ENCODE results near the gene MBTPS2. TPM values are rescaled to one million over a fixed set of nuclear protein-coding genes. Genes with fewer than 3 reads are reported as not detected.
"Not testable (repeated sequence)": the region's sequence is repeated elsewhere in the genome, so short reads cannot be mapped to it uniquely, and the experiment has no call there.

MBTPS2 gene
- total RNA-seq, 1 donor from 2014 or later, result 11.9 TPM

DNA sequence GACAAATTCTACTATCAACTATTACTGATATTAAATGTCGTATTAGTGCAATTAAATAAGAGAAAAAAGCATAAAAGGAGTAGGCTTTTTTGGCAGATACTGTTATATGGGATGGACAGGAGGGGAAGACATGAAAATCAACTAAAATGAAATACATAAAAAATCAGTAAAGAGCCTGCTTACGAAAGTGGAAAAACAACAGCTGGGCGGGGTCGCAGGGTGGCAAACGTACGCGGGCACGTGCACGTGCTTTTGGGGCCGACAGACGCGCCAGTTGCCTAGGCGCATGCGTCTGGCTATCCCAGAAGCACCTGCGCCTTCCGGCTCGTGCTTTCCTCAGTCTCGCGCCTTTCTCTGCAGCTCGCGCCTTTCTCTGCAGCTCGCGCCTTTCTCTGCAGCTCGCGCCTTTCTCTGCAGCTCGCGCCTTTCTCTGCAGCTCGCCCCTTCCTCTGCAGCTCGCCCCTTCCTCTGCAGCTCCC, 16.6 kb downstream of the MBTPS2 start, which contains the start of gene YY2:
Gene YY2 (plus strand): TSS at position 51 of the 479 bp plus-strand sequence. CDS start 498 bp downstream, outside the sequence.
- no peak for DNase-seq (ENCODE audit: extremely low read depth, low read depth, low spot score)

DNA sequence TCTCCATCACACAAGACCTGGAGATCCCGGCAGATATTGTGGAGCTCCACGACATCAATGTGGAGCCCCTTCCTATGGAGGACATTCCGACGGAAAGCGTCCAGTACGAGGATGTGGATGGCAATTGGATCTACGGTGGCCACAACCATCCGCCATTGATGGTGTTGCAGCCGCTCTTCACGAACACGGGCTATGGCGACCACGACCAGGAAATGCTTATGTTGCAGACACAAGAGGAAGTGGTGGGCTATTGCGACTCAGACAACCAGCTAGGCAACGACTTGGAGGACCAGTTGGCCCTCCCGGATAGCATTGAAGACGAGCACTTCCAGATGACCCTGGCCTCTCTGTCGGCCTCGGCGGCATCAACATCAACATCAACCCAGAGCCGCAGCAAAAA, 17.1 kb downstream of the MBTPS2 start:
- no peak for DNase-seq (ENCODE audit: extremely low read depth, low read depth, low spot score)

DNA sequence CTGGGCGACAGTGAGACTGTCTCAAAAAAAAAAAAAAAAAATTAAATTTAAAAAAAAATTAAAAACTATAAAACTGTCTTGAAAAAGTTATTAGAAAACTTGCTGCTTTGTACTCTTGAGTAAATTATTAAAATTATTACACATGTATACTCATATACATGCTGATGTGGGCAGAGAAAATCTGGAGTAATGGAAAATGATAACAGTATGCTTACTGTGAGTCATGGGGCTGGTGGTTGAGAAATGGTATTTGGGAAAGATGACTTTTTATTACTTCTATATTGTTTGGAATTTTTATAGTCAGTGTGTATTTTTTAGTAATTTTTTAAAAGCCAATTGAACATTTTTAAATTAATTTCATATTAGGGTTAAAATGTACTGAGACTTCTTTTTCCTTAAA, 23.8 kb downstream of the MBTPS2 start:
- DNase-seq (ENCODE audit: extremely low read depth, low read depth, low spot score), result no peak

DNA sequence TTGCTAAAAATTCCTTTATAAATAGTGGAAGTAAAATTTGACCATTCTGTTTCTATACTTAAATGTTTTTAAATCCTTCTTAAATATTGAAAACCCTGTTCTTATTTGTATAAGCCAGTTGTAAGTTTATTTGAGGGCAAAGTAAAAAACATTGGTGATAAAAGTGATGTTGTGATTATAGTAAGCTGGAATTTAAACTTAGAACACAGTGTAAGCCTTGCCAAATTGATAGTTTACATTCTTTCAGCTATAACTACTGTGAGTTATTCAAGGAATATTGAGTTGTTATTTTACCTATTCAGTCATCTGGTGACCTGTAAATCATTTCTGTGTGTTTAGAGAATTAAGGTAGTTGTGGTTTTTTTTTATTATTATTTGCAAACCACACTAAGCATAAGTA, 26.0 kb downstream of the MBTPS2 start:
- no peak for DNase-seq (ENCODE audit: extremely low read depth, low read depth, low spot score)

DNA sequence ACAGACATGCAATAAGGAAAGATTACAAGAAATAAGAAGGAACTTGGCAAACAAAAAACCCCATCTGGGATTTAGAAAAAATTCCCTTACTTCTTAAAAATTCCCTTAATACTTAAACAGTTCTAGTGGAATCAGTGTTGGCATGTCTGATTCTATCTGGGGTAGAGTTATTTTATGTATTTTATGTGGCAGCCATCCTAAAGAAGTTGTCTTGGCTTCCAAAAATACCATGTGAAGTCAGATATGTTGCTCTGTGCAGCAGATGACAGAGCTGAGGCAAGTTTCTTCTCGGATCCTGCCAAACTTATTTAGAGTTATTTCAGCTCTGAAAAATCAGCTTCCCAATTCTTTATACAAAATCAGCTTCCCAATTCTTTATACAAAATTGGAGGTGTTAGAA, 31.1 kb downstream of the MBTPS2 start:
- DNase-seq (ENCODE audit: extremely low read depth, low read depth, low spot score), result no peak

DNA sequence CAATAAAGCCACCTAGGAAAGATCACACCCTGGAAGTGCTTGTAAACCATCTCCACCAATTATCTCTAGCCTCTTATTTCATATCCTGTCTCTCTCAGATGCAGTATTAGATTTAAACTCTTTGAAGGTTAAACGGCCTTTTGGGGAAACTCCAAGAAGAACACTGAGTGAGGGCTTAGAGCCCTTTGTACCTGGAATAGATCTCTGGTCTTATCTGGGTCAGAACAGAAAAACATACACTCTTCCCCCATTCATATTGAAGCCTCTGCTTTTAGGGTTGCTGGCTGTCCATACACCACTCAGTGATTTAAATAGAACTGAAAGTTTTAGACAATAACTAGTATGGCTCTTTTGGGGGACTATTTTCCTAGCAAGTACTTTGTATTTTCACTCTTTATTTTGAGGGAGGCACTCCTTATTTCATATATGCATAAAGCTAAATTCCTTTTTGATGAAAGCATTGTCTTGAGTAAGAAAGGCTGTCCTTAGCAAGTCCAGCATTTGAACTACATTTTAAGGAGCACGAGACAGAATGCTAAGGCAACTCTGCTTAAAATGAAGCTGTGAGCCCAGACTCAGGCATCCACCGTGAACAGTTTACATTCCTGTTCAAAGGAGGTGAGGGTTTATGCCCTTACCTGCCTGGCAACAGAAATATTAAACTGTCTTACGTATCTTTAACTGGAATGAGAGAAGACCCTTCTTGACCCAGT, 33.8 kb downstream of the MBTPS2 start:
- DNase-seq (ENCODE audit: extremely low read depth, low read depth, low spot score), result no peak

DNA sequence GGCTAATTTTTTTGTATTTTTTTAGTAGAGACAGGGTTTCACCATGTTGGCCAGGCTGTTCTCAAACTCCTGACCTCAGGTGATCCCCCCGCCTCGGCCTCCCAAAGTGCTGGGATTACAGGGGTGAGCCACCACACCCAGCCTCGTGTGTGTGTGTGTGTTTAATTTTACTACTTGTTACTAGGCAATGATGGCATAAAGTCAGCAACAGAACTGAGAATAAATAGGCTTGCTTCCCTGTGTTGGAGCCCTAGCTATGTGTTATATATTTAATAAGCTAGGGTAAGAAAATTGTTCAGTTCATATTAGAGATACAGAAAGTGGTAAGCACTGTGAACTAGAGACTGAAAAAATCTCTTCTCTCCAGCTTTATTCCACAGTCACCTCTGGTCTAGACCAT, 34.8 kb downstream of the MBTPS2 start:
- DNase-seq (ENCODE audit: extremely low read depth, low read depth, low spot score), result not testable (repeated sequence)

DNA sequence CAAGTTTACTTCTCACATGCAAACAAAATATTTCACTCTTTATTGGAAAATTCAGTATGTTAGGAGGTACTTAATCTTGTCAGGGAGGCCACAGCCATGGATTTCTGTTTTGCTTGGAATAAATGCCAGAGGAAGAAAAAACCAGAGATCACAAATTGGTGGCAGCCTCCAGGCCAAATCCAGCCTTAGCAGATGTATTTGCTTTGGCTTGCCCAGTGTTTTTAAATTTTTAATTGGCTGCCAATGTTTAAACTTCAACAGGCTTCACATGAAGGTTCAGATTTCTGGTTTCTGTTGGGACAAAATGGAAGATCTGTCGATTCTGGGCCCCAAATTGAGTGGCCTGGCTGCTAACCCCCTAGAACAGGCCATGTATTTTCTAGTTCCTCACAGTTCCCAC, 35.6 kb downstream of the MBTPS2 start:
- DNase-seq (ENCODE audit: extremely low read depth, low read depth, low spot score), result no peak

DNA sequence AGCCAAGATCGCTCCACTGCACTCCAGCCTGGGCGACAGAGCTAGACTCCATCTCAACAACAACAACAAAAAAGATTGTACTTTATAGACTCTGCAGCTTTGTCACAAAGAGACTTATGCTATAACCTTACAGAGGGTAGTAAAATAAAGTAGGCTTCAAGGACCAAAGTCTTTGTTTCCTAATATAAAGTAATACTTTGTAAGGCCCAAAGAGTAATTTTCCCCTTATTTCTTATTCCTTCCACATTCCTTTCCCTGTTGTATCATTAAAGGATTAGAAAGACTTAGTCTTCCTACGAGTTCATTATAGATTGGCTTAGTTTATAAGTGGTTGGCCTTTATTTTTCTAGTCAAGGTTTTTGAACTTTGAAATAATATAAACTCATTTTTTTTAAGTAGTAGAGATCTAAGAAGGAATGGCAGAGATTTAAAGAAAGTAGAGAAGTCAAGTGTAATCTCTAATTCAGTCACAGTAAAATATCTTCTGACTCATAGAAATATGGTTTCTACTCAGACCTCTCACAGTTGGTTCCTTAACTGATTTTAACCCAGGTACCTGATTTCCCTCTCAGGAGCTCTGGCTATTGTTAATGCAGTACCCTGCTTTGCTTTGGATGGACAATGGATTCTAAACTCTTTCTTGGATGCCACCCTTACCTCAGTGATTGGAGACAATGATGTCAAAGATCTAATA, 42.6 kb downstream of the MBTPS2 start:
- no peak for DNase-seq (ENCODE audit: extremely low read depth, low read depth, low spot score)

DNA sequence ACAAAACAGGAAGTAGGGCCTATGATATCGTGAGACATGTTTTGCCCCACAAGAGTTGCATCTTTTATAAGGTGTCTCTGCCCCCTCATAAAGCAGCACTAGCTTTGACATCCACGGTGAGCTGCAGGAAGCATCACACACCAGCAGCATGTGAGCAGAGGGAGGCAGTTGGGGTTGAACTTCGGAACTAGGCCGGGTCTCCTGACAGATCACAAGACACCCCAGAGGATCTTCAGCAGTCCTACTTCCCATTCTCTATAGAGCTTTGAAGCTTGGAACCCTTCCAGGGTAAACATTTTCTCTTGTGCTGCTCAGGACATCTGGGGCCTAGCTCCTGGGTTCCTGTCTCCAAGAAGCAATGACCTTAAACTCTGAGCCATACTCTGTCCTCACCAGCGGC, 43.8 kb downstream of the MBTPS2 start:
- DNase-seq (ENCODE audit: extremely low read depth, low read depth, low spot score), result no peak

DNA sequence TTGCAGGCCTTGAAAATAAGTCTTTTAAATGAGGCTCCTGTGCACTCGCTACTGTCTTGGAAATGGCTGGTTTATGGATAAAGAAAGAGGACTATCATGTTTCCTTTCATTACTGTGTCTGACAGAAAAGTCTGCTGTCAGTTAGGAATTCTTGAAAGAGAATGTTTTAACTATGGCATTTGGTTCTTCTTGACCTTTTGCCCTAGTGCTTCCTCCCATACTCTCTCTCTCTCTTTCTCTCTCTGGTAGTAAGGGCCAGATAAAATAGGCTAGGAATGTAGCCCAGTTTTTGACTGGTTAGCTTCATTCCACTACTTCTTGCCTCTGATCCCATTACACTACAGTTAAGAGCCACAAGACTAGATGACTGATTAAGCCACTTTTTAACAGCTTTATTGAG, 46.2 kb downstream of the MBTPS2 start:
- no peak for DNase-seq (ENCODE audit: extremely low read depth, low read depth, low spot score)

DNA sequence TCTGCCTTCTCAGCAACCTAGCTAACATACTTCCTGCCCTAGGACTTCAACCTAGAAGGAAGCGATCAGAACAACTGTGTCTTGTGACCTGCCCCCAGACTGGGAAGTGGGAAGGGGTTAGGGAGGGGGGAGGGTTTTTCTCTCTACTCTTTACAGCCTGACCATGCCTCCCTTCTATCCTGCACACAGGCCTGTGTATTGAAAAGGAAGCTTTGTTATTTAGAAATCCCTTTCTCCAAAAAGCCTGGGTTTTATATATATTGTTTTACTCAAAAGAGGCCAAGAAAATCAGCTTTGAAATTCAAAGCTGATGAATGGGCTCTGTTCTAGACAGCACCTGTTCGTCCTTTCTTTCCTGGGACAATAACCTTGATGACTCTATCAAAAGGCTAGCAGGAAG, 65.9 kb downstream of the MBTPS2 start:
- no peak for DNase-seq (ENCODE audit: extremely low read depth, low read depth, low spot score)

DNA sequence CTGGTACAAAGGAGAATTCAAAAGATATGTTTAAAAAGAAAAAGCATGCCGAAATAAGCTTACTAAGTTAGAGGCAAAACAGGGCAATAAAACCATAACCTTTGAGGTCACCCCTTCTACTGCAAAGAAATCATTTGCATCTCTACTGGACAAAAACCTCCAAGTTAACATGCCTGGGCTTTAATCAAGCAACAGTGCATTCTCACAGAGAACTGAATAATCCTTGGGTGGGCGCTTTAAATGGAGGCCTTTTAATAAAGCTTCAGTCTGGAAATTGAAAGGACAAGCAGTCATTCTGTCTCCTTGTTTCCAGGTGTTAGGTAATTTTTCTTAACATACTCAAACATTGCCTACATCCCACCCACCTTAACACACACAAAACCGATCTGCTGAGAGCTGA, 66.5 kb downstream of the MBTPS2 start:
- DNase-seq (ENCODE audit: extremely low read depth, low read depth, low spot score), result no peak

DNA sequence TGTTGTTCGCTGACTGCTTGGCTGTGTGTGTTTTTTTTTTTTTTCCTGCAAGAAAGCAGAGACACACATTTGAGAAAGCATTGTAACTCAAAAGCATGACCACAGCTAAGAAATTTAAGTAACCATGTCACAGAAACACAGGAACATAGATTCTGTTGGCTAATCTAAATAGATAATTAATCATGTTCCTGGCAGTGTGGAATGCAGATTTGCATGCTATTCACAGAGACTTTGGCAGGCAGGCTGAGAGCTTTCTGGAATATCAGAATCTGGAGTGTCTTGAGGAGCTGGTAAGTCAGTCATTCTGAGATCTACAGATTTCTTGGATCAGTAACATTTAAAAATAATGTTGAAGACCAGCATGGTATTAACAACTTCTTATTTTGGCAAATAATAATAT, 67.8 kb downstream of the MBTPS2 start:
- no peak for DNase-seq (ENCODE audit: extremely low read depth, low read depth, low spot score)

DNA sequence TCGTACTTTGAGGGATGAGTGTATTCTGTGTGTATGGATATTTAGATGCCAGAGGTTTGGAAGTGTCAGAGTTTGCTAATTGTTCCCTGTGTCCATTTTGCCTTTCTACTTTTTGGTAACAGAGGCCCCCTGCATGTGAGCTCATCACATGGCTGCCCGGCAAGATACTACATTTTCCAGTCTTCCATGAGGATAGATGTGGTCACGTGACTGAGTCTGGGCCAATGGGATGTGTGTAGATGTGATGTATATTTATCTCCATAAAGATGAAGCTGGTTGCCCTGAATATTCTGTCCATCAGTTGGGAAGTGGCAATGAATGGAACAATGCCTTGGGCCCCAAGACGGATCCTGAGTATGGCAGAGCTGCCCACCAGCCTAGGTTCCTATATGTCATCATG, 72.1 kb downstream of the MBTPS2 start:
- DNase-seq (ENCODE audit: extremely low read depth, low read depth, low spot score), result no peak

DNA sequence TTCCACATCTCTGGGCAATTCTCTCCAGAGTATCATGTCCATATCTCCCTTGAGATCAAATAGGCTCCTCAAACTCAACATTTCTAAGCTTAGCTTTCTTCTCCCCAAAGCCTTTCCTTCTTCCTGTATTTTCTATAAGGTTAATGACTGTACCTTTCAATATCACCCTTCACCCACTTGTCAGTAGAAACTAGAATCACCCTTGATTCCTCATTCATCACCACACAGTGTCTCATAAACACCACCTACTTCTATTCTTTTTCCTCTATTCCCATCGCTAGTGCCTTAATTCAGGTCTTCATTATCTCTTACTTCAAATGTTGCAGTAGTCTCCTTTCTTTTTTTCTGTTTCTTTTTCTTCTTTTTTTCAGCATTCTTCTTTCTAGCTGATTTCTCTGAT, 72.8 kb downstream of the MBTPS2 start:
- DNase-seq (ENCODE audit: extremely low read depth, low read depth, low spot score), result no peak

DNA sequence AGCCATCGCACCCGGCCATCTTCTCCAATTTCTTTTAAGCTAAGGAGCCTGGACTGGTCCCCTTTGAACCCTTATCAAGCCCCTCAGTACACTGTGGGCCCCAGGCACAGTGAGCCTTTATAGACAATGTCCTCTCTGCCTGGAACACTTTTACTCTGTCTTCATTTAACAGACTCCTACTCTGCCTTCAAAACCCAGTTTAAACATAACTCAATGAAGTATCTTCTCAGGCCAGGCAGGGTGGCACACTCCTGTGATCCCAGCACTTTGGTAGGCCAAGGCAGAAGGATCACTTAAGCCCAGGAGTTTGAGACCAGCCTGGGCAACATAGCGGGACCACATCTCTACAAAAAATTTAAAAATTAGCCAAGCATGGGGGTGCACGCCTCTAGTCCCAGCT, 73.6 kb downstream of the MBTPS2 start:
- no peak for DNase-seq (ENCODE audit: extremely low read depth, low read depth, low spot score)

DNA sequence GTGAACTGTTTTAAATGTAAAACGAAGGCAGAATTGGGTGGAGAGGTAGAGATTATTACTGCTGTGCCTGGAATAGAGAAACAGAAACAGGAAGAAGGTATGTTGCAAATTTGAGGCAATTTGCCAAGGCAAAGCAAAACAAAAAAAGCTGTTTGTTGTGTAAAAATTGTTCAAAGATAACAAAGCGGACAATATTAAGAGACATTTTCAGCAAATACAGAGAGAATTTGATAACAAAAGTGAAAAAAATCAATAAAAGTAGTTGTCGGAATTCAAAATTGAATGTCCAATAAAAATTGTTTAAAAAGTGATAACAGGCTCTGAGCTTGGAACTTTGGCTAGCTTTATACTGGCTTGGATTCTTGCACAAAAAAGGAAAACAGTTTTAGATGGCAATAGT, 86.7 kb downstream of the MBTPS2 start:
- DNase-seq (ENCODE audit: extremely low read depth, low read depth, low spot score), result no peak

DNA sequence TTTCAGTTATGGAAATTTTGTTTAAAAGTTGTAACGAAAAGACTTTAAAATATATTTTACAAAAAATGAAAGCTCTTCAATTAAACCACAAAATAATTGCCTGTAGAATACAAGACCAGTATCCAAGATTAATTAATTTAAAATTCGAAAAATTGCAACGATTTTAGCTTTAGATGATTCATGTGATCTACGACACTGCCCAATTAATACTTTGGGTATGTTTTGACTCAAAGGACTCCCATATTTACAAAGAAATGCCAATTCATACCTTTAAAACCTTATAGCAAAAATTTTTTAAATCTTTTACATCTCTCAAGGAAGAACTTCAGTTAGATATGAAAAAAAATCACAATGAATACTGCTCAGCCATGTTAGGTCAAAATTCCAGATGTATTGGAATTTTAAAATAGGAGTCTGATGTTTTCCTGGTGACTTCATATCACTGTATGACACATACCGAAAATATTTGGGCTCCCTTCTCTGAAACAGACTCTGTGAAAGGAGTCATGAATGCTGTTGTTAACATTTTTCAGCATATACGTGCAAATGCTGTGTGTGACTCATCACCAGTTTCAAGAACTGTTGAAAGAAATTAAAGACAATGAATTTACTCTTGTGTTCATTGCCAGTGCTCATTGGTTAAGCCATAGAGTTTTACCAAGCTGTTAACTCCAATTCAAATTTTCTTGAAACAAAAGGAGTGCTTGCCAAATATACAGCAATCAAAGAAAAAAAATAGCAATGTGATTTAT, 87.3 kb downstream of the MBTPS2 start:
- peak; percentile 95 for DNase-seq (ENCODE audit: extremely low read depth, low read depth, low spot score)

DNA sequence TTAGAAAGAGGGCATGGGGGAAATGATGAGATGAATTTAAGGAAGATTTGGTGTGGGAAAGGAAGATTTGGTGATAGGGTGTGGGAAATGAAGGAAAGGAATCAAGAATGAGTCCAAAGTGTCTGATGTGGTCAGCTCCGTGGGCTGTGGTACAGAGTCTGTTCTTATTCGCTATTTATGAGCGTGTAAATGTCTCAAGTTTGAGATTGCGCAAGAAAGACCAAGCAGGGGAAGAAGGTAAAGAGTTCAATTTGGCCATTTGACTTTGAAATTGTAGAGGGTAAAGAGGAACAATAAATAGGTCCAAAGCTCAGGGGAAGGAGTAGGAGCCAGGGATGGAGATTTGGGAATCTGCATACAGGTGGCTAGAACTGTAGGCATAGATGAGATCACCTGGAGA, 89.8 kb downstream of the MBTPS2 start:
- DNase-seq (ENCODE audit: extremely low read depth, low read depth, low spot score), result no peak

DNA sequence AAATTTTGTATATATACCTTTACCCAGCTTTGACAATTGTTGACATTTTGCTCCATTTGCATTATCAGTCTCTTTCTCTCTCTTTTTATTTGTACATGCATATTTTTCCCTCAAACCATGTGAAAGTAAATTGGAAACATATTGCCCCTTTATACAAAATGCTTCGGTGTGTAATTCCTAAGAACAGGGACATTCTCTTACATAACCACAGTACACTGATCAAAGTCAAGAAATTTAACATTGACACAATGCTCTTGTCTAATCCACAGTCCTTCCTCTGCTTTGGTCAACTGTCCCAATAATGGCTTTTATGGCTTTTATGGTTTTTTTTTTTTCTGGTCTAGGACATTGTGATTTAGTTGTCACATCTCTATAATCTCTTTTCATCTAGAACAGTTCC, 91.6 kb downstream of the MBTPS2 start:
- DNase-seq (ENCODE audit: extremely low read depth, low read depth, low spot score), result no peak

Data from glomerular endothelial cell (primary cell).